22Rv1 (cell line): Measurements from ENCODE around the gene ADAMTS20.

Experiments
- CTCF ChIP-seq: fragments of 450-650 bp; IDR thresholded peaks from 2 replicates; pipeline ENCODE4 v1.5.1; 2017; ENCODE audit warnings: mild to moderate bottlenecking
- ZFX ChIP-seq: fragments of 450-650 bp; IDR thresholded peaks from 2 replicates; pipeline ENCODE4 v1.6.1; 2017; ENCODE audit warnings: antibody characterized with exemption, borderline replicate concordance

GRCh38 chr12:43579206-43579605, 27.2 kb upstream of the ADAMTS20 start:
- TF ChIP-seq CTCF (no peak), ZFX (no peak)
